OCI-LY7 (cell line): ENCODE measurements around the gene RAMAC. TPM values are rescaled to one million over a fixed set of nuclear protein-coding genes. Genes with fewer than 3 reads are reported as not detected.

Source experiments
- BruUV-seq: library from RNA; stranded (reverse); fragments of 400-500 nt; replicated peaks from 2 replicates; lab custom pipeline; 2021; lab: Mats Ljungman, UMichigan
- CTCF ChIA-PET: fragments of 300-600 bp; sonication (Branson Sonifier 250); formaldehyde crosslinking; loops from one replicate; lab custom pipeline; 2022; ENCODE audit warnings: antibody characterized with exemption; ENCODE audit not compliant: unreplicated experiment; lab: Charles Lee
- POLR2A ChIA-PET: fragments of 300-600 bp; sonication (Branson Sonifier 250); formaldehyde crosslinking; loops from one replicate; lab custom pipeline; 2022; ENCODE audit warnings: antibody characterized with exemption; lab: Charles Lee
- DNase-seq: peaks from one replicate; pipeline ENCODE4 v3.0.0-alpha.2; 2015; ENCODE audit warnings: low spot score
- H2AFZ ChIP-seq: fragments of 200-600 bp; sonication (generic), shearing (Covaris generic); 2 replicates; pipeline ENCODE4 v1.6.1; 2014; ENCODE audit warnings: mild to moderate bottlenecking, antibody characterized with exemption, low read length, moderate library complexity
- H3K27ac ChIP-seq: fragments of 200-600 bp; sonication (generic); 2 replicates; pipeline ENCODE4 v1.5.1; 2014; ENCODE audit warnings: mixed run types, low read depth, mild to moderate bottlenecking, moderate library complexity, low read length, inconsistent platforms; ENCODE audit not compliant: poor library complexity, severe bottlenecking
- H3K36me3 ChIP-seq: fragments of 200-600 bp; sonication (generic); 2 replicates; pipeline ENCODE4 v1.6.1; 2014; ENCODE audit warnings: mild to moderate bottlenecking, antibody characterized with exemption, low read length, moderate library complexity, mixed read lengths; ENCODE audit not compliant: insufficient read depth
- H3K4me1 ChIP-seq: fragments of 200-600 bp; sonication (generic); 2 replicates; pipeline ENCODE4 v1.5.1; 2014; ENCODE audit warnings: mild to moderate bottlenecking, low read length; ENCODE audit not compliant: insufficient read depth, poor library complexity, severe bottlenecking
- H3K4me2 ChIP-seq: fragments of 200-600 bp; sonication (generic); 2 replicates; pipeline ENCODE4 v1.6.1; 2014; ENCODE audit warnings: mild to moderate bottlenecking, low read length
- H3K4me3 ChIP-seq: fragments of 200-600 bp; sonication (generic); 2 replicates; pipeline ENCODE4 v1.5.1; 2014; ENCODE audit warnings: mild to moderate bottlenecking, low read depth, low read length; ENCODE audit not compliant: poor library complexity, severe bottlenecking
- H3K79me2 ChIP-seq: fragments of 200-600 bp; sonication (generic); 2 replicates; pipeline ENCODE4 v1.6.1; 2016; ENCODE audit warnings: low read depth, mild to moderate bottlenecking, low read length, moderate library complexity, mixed read lengths; ENCODE audit not compliant: insufficient read depth
- H3K9me2 ChIP-seq: fragments of 200-600 bp; sonication (generic); 2 replicates; pipeline ENCODE4 v1.6.1; 2016; ENCODE audit warnings: mild to moderate bottlenecking, low read length, mixed read lengths; ENCODE audit not compliant: insufficient read depth
- H3K9me3 ChIP-seq: fragments of 200-600 bp; sonication (generic); 2 replicates; pipeline ENCODE4 v1.6.1; 2014; ENCODE audit warnings: mild to moderate bottlenecking, mixed run types, low read length, mixed read lengths
- H4K20me1 ChIP-seq: fragments of 200-600 bp; sonication (generic); 2 replicates; pipeline ENCODE4 v1.6.1; 2014; ENCODE audit warnings: mild to moderate bottlenecking, antibody characterized with exemption, low read length, moderate library complexity, mixed read lengths; ENCODE audit not compliant: insufficient read depth
- EZH2phosphoT487 ChIP-seq: fragments of 200-600 bp; sonication (generic); IDR thresholded peaks from 2 replicates; pipeline ENCODE4 v1.6.1; 2018; ENCODE audit warnings: low read depth, borderline replicate concordance, mild to moderate bottlenecking, mixed run types, antibody characterized with exemption, low read length, moderate library complexity, mixed read lengths
- intact Hi-C: fragments of 100-400 bp; cut with micrococcal nuclease; formaldehyde crosslinking; loops from one replicate; pipeline ENCODE4 v1.10.0; 2022; ENCODE audit not compliant: unreplicated experiment
- total RNA-seq, 2 experiments: library from RNA; depleted of rRNA in 1 of 2; stranded (reverse); fragments of >200 nt in 1 of 2; shearing (Covaris generic) in 1 of 2; gene quantifications; 2 replicates each; pipeline ENCODE4 v1.2.3, GENCODE V29; 2014 to 2022
- TF ChIP-seq, protein P1 (sequence below): fragments of 200-600 bp; sonication (generic); conservative IDR thresholded peaks from 2 replicates; pipeline ENCODE4 v1.5.1; 2014; ENCODE audit warnings: mild to moderate bottlenecking, antibody characterized with exemption, low read length, moderate library complexity, mixed read lengths

RAMAC gene
- total RNA-seq, 2 experiments from 2014 or later: 24.0 to 28.1 TPM

DNA sequence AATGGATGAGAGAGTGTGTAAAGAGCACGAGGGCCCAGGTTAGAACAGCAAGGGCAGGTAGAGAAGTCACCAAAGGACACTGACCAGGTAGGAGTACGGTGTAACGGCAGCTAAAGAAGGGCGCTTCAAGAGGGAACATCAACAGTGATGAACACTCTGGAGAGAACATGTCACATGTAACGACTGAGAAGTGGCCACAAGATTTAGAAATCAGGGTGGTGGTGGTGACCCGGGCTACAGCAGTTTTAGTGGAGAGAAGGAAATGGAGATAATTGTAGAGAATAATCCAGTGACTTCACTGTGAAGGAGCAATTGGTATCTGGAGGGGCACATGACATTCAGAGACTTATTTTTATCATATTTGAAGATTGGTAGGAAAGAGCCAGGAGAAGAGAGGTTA, 26.6 kb downstream of the RAMAC start:
- Histone ChIP-seq H3K4me3 (no peak overlapping the region), H4K20me1 (peaks cover 8% of the 10 kb centered on the region; the same call in 1 of the 2 replicates), H3K9me3 (no peaks in the 10 kb centered on the region), H3K27ac (no peak overlapping the region), H2AFZ (no peak overlapping the region), H3K9me2 (no peaks in the 10 kb centered on the region), H3K4me2 (peak overlapping the region; percentile 77), H3K4me1 (peaks cover 23% of the 10 kb centered on the region), H3K79me2 (peaks cover 15% of the 10 kb centered on the region), H3K36me3 (peaks cover 49% of the 10 kb centered on the region)
- no peak for DNase-seq
- POLR2A ChIA-PET: interaction anchor here (0.6 to 2.4 kb wide), 5 partner anchors 15 to 263 kb away, joined by 3 to 6 read pairs (median 3); no protein-coding TSS in a partner anchor
- BruUV-seq: no TSS peak
- TF ChIP-seq, protein P1, sequence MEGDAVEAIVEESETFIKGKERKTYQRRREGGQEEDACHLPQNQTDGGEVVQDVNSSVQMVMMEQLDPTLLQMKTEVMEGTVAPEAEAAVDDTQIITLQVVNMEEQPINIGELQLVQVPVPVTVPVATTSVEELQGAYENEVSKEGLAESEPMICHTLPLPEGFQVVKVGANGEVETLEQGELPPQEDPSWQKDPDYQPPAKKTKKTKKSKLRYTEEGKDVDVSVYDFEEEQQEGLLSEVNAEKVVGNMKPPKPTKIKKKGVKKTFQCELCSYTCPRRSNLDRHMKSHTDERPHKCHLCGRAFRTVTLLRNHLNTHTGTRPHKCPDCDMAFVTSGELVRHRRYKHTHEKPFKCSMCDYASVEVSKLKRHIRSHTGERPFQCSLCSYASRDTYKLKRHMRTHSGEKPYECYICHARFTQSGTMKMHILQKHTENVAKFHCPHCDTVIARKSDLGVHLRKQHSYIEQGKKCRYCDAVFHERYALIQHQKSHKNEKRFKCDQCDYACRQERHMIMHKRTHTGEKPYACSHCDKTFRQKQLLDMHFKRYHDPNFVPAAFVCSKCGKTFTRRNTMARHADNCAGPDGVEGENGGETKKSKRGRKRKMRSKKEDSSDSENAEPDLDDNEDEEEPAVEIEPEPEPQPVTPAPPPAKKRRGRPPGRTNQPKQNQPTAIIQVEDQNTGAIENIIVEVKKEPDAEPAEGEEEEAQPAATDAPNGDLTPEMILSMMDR: no peak
- no peak for TF ChIP-seq EZH2phosphoT487
- CTCF ChIA-PET: no interaction called here
- intact Hi-C loops: no loop called here

- intact Hi-C loops: no loop called here
- H3K9me2 ChIP-seq: no peaks in the 10 kb centered on the region
- H3K36me3 ChIP-seq: peaks cover 48% of the 10 kb centered on the region
- no peak overlapping the region for H2AFZ ChIP-seq
- POLR2A ChIA-PET: no interaction called here
- TF ChIP-seq, protein P1: no peak
- TF ChIP-seq EZH2phosphoT487: no peak
- no peaks in the 10 kb centered on the region for H3K9me3 ChIP-seq
- no peak overlapping the region for H3K4me2 ChIP-seq
- peaks cover 16% of the 10 kb centered on the region for H3K79me2 ChIP-seq
- CTCF ChIA-PET: interaction anchor here (1.4 kb wide), 1 partner anchor 14 kb away, joined by 3 read pairs; no protein-coding TSS in a partner anchor
- H3K4me1 ChIP-seq: peaks cover 23% of the 10 kb centered on the region
- no peak overlapping the region for H3K4me3 ChIP-seq
- H3K27ac ChIP-seq: no peak overlapping the region
- H4K20me1 ChIP-seq: peaks cover 8% of the 10 kb centered on the region; the same call in 1 of the 2 replicates
- no TSS peak for BruUV-seq
- DNase-seq: no peak
These were observed 28.2 kb downstream of the RAMAC start for GRCh38 chr15:83014205-83014653.

- Histone ChIP-seq H3K4me2 (no peak overlapping the region), H3K9me2 (no peaks in the 10 kb centered on the region), H2AFZ (no peak overlapping the region), H4K20me1 (peaks cover 4% of the 10 kb centered on the region; the same call in 1 of the 2 replicates), H3K79me2 (peaks cover 8% of the 10 kb centered on the region), H3K9me3 (no peaks in the 10 kb centered on the region), H3K36me3 (peaks cover 50% of the 10 kb centered on the region), H3K4me1 (peaks cover 15% of the 10 kb centered on the region), H3K27ac (no peak overlapping the region), H3K4me3 (no peak overlapping the region)
- TF ChIP-seq, protein P1: no peak
- TF ChIP-seq EZH2phosphoT487: no peak
- POLR2A ChIA-PET: interaction anchor here (0.6 kb wide), 1 partner anchor 19 kb away, joined by 6 read pairs; no protein-coding TSS in a partner anchor
- no TSS peak for BruUV-seq
- intact Hi-C loops: no loop called here
- CTCF ChIA-PET: no interaction called here
- no peak for DNase-seq
These were observed 29.4 kb downstream of the RAMAC start for GRCh38 chr15:83015361-83015760.
